HG02642 (cell line): ENCODE data around the gene RMI2.

Source experiments
- ATAC-seq: cut with Tn5 transposase; IDR thresholded peaks from one replicate; pipeline ENCODE4 v1.9.1; 2021; ENCODE audit warnings: mild to moderate bottlenecking; ENCODE audit not compliant: unreplicated experiment, poor library complexity

RMI2 gene

GRCh38 chr16:11379420-11379819 is 34.2 kb downstream of the RMI2 start:
- peak; percentile 82 for ATAC-seq

- ATAC-seq: no peak
Measured at GRCh38 chr16:11380836-11381235, 35.6 kb downstream of the RMI2 start.

- ATAC-seq: no peak
Measured at GRCh38 chr16:11383481-11384183, 38.4 kb downstream of the RMI2 start.

- no peak for ATAC-seq
Measured at GRCh38 chr16:11384184-11384955, 39.1 kb downstream of the RMI2 start.

- no peak for ATAC-seq
Measured at GRCh38 chr16:11384956-11385586, 39.8 kb downstream of the RMI2 start.

GRCh38 chr16:11386054-11386680 is 40.9 kb downstream of the RMI2 start:
- no peak for ATAC-seq

GRCh38 chr16:11386791-11387546 is 41.7 kb downstream of the RMI2 start:
- ATAC-seq: no peak

- no peak for ATAC-seq
Measured at GRCh38 chr16:11389083-11389482, 43.8 kb downstream of the RMI2 start.

GRCh38 chr16:11389631-11390565 is 44.6 kb downstream of the RMI2 start:
- ATAC-seq: no peak

- ATAC-seq: no peak
Measured at GRCh38 chr16:11390573-11391495, 45.6 kb downstream of the RMI2 start.

GRCh38 chr16:11391576-11391975 is 46.3 kb downstream of the RMI2 start:
- ATAC-seq: no peak

- no peak for ATAC-seq
Measured at GRCh38 chr16:11392041-11392581, 46.9 kb downstream of the RMI2 start.

GRCh38 chr16:11393366-11393765 is 48.1 kb downstream of the RMI2 start:
- no peak for ATAC-seq

GRCh38 chr16:11393861-11394592 is 48.8 kb downstream of the RMI2 start:
- ATAC-seq: no peak

GRCh38 chr16:11394593-11394960 is 49.3 kb downstream of the RMI2 start:
- ATAC-seq: no peak

- no peak for ATAC-seq
Measured at GRCh38 chr16:11395008-11395948, 50.0 kb downstream of the RMI2 start.
